HepG2 (cell line): ENCODE data around the gene PLA2G4F. TPM values are rescaled to one million over a fixed set of nuclear protein-coding genes. Genes with fewer than 3 reads are reported as not detected.

Source experiments
- EZH2 ChIP-seq: conservative IDR thresholded peaks from 2 replicates; pipeline ENCODE4 v1.6.1; 2012; ENCODE audit warnings: mild to moderate bottlenecking, low read depth, low read length, moderate library complexity
- KDM5A ChIP-seq: fragments of 200-600 bp; sonication (generic); IDR thresholded peaks from 2 replicates; pipeline ENCODE4 v1.7.0; 2018; ENCODE audit warnings: antibody characterized with exemption, mild to moderate bottlenecking, low read length, borderline replicate concordance
- MAFF ChIP-seq: IDR thresholded peaks from 2 replicates; pipeline ENCODE4 v1.6.1; 2011; ENCODE audit warnings: low read depth, low read length, improper control_type of control experiment
- PITX1 ChIP-seq: sonication (generic); formaldehyde crosslinking; IDR thresholded peaks from 2 replicates; pipeline ENCODE4 v1.5.1; 2020; ENCODE audit warnings: mild to moderate bottlenecking, missing genetic modification reagents
- ZIK1 ChIP-seq: sonication (generic); formaldehyde crosslinking; IDR thresholded peaks from 2 replicates; pipeline ENCODE4 v1.5.0; 2020; ENCODE audit warnings: mild to moderate bottlenecking, low read depth, missing genetic modification reagents, borderline replicate concordance
- ZNF296 ChIP-seq: sonication (generic); formaldehyde crosslinking; conservative IDR thresholded peaks from 2 replicates; pipeline ENCODE4 v1.5.0; 2020; ENCODE audit warnings: mild to moderate bottlenecking, missing genetic modification reagents
- ZNF30 ChIP-seq: sonication (generic); formaldehyde crosslinking; IDR thresholded peaks from 2 replicates; pipeline ENCODE4 v1.5.0; 2020; ENCODE audit warnings: mild to moderate bottlenecking, missing genetic modification reagents
- ZNF614 ChIP-seq: IDR thresholded peaks from 2 replicates; pipeline ENCODE4 v1.6.1; 2018; ENCODE audit warnings: missing biosample characterization, missing genetic modification reagents, inconsistent platforms, borderline replicate concordance
- ZNF746 ChIP-seq: sonication (generic); formaldehyde crosslinking; IDR thresholded peaks from 2 replicates; pipeline ENCODE4 v1.8.0; 2022; ENCODE audit warnings: mild to moderate bottlenecking, missing genetic modification reagents
- ZNF850 ChIP-seq: sonication (generic); formaldehyde crosslinking; conservative IDR thresholded peaks from 2 replicates; pipeline ENCODE4 v1.9.0; 2021; ENCODE audit warnings: mild to moderate bottlenecking, missing genetic modification reagents
- ZNF878 ChIP-seq: sonication (generic); formaldehyde crosslinking; IDR thresholded peaks from 2 replicates; pipeline ENCODE4 v1.8.1; 2023; ENCODE audit warnings: mild to moderate bottlenecking, missing genetic modification reagents, moderate library complexity
- ZNF879 ChIP-seq: sonication (generic); formaldehyde crosslinking; IDR thresholded peaks from 2 replicates; pipeline ENCODE4 v1.8.1; 2023; ENCODE audit warnings: missing genetic modification reagents
- polyA plus RNA-seq, 8 experiments: library from polyadenylated mRNA; depleted of rRNA in 3 of 8; stranded (reverse) in 7 of 8; unstranded in 1 of 8; fragments of >200 nt; fragmentation: Illumina TruSeq in 4 of 8; extraction: Trizol in 4 of 8; gene quantifications; 2 replicates each; pipeline versions ENCODE4 v1.2.1 to v1.2.3, GENCODE V29; 2011 to 2016; ENCODE audit warnings: low read depth in 4 of 8, missing spikeins in 1 of 8, mixed read lengths in 1 of 8; ENCODE audit not compliant: insufficient read depth in 1 of 8
- total RNA-seq, 5 experiments: library from RNA; depleted of rRNA; stranded (reverse); fragments of >200 nt; fragmentation: Illumina TruSeq; extraction: Trizol; gene quantifications; 2 replicates each; pipeline ENCODE4 v1.2.3, GENCODE V29; 2016; ENCODE audit warnings: low read depth in 1 of 5
- TF ChIP-seq, protein P1 (sequence below): sonication (generic); formaldehyde crosslinking; IDR thresholded peaks from 2 replicates; pipeline ENCODE4 v1.5.0; 2020; ENCODE audit warnings: mild to moderate bottlenecking, missing genetic modification reagents, borderline replicate concordance
- TF ChIP-seq, protein P2 (sequence below): sonication (generic); formaldehyde crosslinking; IDR thresholded peaks from 2 replicates; pipeline ENCODE4 v1.5.0; 2020; ENCODE audit warnings: missing genetic modification reagents
- TF ChIP-seq, protein P3 (sequence below): sonication (generic); formaldehyde crosslinking; IDR thresholded peaks from 2 replicates; pipeline ENCODE4 v1.4.0; 2020; ENCODE audit warnings: missing genetic modification reagents
- TF ChIP-seq, protein P4 (sequence below): sonication (generic); formaldehyde crosslinking; IDR thresholded peaks from 2 replicates; pipeline ENCODE4 v1.5.0; 2020; ENCODE audit warnings: missing genetic modification reagents, mild to moderate bottlenecking, borderline replicate concordance
- TF ChIP-seq, protein P5 (sequence below): sonication (generic); formaldehyde crosslinking; IDR thresholded peaks from 2 replicates; pipeline ENCODE4 v1.5.1; 2020; ENCODE audit warnings: mild to moderate bottlenecking, missing genetic modification reagents, borderline replicate concordance

PLA2G4F gene
- total and polyA plus RNA-seq, 2 of the 13 experiments (the other 11 are each of a cell fraction or from before 2014, with no cell fraction given) = 0.07 TPM; not detected in 1

DNA sequence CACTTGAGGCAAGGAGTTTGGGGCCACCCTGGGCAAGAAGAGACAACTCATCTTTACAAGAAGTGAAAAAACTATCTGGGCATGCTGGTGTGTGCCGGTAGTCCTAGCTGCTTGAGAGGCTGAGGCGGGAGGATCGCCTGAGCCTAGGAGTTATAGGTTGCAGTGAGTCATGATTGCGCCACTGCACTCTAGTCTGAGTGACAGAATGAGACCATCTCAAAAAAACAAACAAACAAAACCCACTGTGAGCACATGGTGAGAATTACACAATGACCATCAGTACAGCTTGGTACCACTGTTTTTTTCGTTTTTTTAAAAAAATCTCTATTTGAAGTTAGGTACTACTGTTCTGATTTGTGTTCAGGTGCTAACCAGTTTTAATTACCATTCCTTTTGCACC lies 38.1 kb upstream of the PLA2G4F start (continued):
- TF ChIP-seq, protein P1, sequence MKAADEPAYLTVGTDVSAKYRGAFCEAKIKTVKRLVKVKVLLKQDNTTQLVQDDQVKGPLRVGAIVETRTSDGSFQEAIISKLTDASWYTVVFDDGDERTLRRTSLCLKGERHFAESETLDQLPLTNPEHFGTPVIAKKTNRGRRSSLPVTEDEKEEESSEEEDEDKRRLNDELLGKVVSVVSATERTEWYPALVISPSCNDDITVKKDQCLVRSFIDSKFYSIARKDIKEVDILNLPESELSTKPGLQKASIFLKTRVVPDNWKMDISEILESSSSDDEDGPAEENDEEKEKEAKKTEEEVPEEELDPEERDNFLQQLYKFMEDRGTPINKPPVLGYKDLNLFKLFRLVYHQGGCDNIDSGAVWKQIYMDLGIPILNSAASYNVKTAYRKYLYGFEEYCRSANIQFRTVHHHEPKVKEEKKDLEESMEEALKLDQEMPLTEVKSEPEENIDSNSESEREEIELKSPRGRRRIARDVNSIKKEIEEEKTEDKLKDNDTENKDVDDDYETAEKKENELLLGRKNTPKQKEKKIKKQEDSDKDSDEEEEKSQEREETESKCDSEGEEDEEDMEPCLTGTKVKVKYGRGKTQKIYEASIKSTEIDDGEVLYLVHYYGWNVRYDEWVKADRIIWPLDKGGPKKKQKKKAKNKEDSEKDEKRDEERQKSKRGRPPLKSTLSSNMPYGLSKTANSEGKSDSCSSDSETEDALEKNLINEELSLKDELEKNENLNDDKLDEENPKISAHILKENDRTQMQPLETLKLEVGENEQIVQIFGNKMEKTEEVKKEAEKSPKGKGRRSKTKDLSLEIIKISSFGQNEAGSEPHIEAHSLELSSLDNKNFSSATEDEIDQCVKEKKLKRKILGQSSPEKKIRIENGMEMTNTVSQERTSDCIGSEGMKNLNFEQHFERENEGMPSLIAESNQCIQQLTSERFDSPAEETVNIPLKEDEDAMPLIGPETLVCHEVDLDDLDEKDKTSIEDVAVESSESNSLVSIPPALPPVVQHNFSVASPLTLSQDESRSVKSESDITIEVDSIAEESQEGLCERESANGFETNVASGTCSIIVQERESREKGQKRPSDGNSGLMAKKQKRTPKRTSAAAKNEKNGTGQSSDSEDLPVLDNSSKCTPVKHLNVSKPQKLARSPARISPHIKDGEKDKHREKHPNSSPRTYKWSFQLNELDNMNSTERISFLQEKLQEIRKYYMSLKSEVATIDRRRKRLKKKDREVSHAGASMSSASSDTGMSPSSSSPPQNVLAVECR = peak; percentile 67; the same call in 1 of the 2 replicates
- TF ChIP-seq ZNF296 (CRISPR knock-in tag) = no peak
- no peak for TF ChIP-seq ZNF879 (CRISPR knock-in tag)
- TF ChIP-seq PITX1 (CRISPR knock-in tag) = no peak
- TF ChIP-seq, protein P2, sequence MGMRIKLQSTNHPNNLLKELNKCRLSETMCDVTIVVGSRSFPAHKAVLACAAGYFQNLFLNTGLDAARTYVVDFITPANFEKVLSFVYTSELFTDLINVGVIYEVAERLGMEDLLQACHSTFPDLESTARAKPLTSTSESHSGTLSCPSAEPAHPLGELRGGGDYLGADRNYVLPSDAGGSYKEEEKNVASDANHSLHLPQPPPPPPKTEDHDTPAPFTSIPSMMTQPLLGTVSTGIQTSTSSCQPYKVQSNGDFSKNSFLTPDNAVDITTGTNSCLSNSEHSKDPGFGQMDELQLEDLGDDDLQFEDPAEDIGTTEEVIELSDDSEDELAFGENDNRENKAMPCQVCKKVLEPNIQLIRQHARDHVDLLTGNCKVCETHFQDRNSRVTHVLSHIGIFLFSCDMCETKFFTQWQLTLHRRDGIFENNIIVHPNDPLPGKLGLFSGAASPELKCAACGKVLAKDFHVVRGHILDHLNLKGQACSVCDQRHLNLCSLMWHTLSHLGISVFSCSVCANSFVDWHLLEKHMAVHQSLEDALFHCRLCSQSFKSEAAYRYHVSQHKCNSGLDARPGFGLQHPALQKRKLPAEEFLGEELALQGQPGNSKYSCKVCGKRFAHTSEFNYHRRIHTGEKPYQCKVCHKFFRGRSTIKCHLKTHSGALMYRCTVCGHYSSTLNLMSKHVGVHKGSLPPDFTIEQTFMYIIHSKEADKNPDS = no peak
- TF ChIP-seq, protein P3, sequence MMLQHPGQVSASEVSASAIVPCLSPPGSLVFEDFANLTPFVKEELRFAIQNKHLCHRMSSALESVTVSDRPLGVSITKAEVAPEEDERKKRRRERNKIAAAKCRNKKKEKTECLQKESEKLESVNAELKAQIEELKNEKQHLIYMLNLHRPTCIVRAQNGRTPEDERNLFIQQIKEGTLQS (CRISPR knock-in tag) = peak; percentile 90
- no peak for TF ChIP-seq ZNF878
- TF ChIP-seq EZH2 = no peak
- no peak for TF ChIP-seq ZIK1 (CRISPR knock-in tag)
- no peak for TF ChIP-seq MAFF
- TF ChIP-seq, protein P4, sequence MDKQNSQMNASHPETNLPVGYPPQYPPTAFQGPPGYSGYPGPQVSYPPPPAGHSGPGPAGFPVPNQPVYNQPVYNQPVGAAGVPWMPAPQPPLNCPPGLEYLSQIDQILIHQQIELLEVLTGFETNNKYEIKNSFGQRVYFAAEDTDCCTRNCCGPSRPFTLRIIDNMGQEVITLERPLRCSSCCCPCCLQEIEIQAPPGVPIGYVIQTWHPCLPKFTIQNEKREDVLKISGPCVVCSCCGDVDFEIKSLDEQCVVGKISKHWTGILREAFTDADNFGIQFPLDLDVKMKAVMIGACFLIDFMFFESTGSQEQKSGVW (CRISPR knock-in tag) = no peak
- no peak for TF ChIP-seq ZNF746 (CRISPR knock-in tag)
- no peak for TF ChIP-seq KDM5A
- no peak for TF ChIP-seq ZNF850 (CRISPR knock-in tag)
- TF ChIP-seq ZNF614 = 0 out of 2 replicates have a peak, but pooled peaks have one; percentile 55
- TF ChIP-seq ZNF30 (CRISPR knock-in tag) = no peak
- TF ChIP-seq, protein P5, sequence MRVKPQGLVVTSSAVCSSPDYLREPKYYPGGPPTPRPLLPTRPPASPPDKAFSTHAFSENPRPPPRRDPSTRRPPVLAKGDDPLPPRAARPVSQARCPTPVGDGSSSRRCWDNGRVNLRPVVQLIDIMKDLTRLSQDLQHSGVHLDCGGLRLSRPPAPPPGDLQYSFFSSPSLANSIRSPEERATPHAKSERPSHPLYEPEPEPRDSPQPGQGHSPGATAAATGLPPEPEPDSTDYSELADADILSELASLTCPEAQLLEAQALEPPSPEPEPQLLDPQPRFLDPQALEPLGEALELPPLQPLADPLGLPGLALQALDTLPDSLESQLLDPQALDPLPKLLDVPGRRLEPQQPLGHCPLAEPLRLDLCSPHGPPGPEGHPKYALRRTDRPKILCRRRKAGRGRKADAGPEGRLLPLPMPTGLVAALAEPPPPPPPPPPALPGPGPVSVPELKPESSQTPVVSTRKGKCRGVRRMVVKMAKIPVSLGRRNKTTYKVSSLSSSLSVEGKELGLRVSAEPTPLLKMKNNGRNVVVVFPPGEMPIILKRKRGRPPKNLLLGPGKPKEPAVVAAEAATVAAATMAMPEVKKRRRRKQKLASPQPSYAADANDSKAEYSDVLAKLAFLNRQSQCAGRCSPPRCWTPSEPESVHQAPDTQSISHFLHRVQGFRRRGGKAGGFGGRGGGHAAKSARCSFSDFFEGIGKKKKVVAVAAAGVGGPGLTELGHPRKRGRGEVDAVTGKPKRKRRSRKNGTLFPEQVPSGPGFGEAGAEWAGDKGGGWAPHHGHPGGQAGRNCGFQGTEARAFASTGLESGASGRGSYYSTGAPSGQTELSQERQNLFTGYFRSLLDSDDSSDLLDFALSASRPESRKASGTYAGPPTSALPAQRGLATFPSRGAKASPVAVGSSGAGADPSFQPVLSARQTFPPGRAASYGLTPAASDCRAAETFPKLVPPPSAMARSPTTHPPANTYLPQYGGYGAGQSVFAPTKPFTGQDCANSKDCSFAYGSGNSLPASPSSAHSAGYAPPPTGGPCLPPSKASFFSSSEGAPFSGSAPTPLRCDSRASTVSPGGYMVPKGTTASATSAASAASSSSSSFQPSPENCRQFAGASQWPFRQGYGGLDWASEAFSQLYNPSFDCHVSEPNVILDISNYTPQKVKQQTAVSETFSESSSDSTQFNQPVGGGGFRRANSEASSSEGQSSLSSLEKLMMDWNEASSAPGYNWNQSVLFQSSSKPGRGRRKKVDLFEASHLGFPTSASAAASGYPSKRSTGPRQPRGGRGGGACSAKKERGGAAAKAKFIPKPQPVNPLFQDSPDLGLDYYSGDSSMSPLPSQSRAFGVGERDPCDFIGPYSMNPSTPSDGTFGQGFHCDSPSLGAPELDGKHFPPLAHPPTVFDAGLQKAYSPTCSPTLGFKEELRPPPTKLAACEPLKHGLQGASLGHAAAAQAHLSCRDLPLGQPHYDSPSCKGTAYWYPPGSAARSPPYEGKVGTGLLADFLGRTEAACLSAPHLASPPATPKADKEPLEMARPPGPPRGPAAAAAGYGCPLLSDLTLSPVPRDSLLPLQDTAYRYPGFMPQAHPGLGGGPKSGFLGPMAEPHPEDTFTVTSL (CRISPR knock-in tag) = peak; percentile 17; the same call in 1 of the 2 replicates
